LHCN-M2 (cell line): ENCODE data around the gene FOXP1. TPM values are rescaled to one million over a fixed set of nuclear protein-coding genes. Genes with fewer than 3 reads are reported as not detected.
A peak's percentile ranks its signal among the peaks of the same experiment; 100 is the strongest.
"Not testable (repeated sequence)": the region's sequence is repeated elsewhere in the genome, so short reads cannot be mapped to it uniquely, and the experiment has no call there.

Experiments used
- DNase-seq: peaks from one replicate; pipeline ENCODE4 v3.0.0-alpha.2; 2012; ENCODE audit warnings: low read depth
- total RNA-seq: library from RNA; depleted of rRNA; stranded (reverse); fragments of >200 nt; gene quantifications from 2 replicates; pipeline ENCODE4 v1.2.3, GENCODE V29; 2014

The FOXP1 gene
- total RNA-seq, 1 experiment from 2014 or later: 18.2 TPM

DNA sequence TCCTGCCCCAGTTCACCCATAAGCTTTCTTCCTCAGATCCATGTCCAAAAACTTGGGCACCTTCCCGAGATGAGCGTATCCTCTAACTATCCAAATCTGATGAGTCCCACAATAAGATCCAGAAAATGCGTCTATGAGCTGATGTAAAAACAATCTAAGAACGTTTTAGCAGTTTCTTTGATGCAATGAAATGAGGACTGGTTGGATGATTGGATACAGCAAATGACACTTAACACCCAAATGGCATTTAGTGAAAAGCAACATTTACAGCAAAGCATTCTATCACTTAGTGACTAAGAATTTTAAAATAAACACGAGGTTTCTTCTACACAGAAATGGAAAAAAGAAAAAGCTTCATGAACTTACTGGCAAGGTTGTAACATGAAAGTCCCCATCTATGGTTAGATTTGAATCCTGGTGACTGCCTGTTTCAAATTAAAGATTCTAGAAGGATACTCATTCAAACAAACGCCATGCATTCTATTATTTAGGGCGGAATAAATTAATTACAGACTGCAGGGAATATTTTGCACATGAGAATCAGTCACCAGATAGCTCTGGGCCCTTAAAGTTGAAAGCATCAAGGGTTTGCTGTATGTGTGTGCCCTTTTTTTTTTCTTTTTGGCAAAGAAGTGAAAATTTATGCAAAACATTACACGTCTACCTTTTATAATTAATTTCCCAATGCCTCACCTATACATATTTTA, 598.6 kb downstream of the FOXP1 start:
- no peak for DNase-seq

DNA sequence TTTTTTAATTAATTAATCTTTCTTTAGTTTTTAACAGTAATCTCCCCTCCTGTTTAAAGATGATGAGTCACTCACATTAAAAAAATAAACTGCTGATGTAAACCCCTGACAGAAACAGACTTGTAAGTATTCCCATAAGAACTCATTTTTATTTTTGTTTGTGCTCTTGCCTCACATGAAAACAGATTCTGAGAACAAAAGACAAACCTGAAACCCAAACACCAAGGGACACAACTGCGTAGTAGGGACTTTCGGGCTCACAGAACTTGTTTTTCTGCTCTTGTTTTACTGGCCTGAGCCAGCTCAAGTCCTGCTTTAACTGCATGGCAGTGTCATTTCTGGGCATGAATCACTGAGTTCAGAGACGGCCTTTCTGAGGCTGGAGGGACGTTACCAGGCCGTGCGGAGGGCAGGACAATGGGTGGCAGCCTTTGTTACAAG, 600.8 kb downstream of the FOXP1 start:
- DNase-seq: peak; percentile 88

DNA sequence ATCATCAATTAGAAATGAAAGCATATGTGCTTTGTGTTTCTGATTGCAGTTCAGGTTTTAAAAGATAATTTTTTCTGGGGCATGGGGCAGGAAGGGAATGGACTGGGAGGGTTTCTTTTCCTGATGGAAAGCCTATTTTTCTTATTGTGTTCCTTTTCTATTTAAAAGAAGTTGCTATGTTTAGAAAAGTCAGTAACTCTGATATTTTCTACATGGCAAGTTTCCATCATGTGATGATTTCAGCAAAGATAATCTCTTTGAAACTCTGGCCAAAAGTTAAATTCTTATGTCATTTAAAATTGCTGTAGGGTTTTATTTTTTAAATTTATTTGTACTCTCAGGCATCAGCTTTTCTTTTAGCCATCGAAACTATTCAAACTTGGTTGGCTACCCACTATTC, 601.2 kb downstream of the FOXP1 start:
- peak; percentile 51 for DNase-seq

DNA sequence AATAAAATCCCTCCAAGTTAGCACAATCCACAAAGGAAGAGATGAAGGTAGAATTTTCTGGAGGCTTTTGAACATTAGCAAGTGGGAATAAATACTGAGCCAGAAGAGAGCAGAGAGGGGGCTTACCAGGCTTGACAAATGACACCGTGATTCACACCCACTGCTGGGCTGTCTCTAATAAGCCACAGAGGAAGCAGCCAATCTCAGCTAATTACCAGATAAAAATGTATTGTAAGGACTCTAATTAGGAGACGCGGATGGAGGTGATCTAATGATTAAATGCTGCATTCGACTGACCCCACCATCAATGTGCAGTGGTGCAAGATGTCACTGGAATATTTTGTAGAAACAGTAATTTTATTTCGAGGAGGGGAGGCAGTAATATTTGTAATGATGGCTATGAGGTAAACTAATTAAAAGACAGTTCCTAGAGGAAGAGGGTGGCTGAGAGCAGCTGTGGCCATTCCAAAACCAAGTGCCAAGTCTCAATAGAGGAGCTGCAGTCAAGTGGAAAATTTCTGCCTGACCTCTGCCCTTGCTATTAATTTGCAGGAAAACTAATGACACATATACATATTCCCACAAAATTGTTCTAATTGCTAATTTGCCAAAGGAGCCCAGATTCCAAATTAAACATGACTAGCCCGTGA, 602.2 kb downstream of the FOXP1 start:
- DNase-seq: peak; percentile 1

DNA sequence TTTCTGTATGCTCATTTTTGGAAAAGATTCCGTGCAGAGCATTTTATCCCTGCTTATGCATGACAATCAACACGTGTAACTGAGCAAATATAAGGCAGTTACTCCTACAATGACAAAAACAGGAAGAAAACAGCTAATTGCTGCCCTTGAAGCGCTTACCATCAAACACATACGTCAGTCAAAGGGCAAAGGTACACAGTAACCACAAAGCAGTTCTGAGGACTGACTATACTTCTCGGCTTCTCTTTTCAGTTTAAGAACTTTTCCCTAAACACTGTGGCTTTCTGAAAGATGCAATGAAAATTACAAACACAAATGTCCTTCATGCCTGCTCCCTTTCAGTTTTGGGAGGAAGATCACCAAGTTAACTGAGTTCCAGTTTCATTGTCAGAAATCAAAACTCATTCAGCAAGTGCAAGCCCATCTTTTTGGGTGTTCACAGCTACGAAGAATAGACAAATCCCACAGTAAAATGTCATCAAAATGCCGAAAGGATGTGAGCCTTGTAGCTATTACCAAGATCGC, 602.8 kb downstream of the FOXP1 start:
- no peak for DNase-seq

DNA sequence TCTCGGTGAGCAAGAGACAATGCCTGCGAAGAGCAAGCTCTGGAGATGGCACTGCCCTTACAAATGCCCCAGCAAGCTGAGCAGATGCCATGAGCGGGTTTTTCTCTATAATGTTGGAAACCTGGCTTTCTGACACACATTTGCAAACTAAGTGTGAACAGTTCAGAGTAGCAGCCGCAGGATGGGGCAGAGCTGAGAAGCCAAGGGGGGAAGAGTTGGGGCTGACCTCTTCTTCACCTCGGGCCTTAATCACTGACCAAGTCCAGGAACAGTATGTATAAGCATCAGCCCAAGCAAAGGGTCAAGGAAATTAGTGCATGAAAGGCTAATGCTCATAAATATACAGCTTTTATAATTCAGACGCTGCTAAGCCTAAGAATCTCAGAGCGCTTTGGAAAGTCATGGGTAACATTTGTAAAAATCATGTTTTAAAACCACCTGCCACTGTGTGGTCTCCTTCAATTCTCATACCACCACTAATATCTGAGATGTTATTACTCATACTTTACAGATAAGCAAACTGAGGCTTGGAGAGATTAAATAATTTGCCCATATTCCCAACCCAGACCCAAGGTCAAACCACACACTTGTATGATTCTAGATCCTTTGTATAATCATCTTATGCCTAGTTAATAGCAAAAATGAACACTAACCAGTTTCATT, 603.4 kb downstream of the FOXP1 start:
- DNase-seq: no peak

DNA sequence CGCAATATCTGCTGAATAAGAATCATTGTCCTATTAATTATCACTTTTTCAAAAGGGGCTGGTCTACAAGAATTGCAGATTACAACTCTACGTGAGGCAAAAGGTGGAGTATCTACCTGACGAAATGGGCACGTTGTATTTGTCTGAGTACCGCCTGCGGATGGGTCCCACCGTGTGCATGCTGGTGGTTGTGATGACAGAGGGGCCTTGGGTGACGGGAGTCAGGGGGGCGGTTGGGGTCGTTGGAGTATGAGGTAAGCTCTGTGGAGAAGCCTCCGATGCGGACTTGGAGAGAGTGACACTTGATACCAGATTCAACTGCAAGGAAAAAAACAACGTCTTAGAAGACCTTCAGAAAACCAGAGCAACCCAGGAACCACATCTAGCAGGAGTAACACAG, 605.8 kb downstream of the FOXP1 start:
- DNase-seq: no peak

DNA sequence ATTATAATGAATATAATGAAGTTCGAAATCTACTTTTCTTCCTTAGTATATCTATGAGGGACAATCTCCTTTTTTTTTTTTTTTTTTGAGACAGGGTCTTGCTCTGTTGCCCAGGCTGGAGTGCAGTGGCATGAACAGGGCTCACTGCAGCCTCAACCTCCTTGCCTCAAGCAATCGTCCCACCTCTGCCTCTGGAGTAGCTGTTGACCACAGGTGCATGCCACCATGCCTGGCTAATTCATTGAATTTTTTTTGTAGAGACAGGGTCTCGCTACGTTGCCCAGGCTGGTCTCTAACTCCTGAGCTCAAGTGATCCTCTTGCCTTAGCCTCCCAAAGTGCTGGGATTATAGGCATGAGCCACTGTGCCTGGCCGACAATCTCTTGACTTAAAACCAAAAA, 607.5 kb downstream of the FOXP1 start:
- not testable (repeated sequence) for DNase-seq

DNA sequence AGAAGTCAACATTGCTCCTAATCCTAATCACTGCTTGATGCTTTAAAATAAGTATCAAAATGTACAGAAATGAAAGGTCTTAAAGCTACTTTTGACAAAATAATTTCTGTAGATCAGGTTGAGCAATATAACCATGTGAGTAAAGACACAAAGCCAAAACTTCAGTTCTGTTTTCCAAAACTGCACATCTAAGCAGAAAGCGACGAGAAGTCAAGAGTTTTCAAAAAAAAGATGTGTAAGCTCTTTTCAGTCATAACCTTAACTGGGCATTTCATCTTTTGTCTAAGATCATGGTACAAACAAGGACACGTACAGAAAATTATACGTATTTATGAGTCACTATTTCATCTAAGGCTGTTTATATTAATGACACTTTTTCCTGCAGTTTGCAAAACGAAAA, 608.8 kb downstream of the FOXP1 start:
- DNase-seq: no peak

DNA sequence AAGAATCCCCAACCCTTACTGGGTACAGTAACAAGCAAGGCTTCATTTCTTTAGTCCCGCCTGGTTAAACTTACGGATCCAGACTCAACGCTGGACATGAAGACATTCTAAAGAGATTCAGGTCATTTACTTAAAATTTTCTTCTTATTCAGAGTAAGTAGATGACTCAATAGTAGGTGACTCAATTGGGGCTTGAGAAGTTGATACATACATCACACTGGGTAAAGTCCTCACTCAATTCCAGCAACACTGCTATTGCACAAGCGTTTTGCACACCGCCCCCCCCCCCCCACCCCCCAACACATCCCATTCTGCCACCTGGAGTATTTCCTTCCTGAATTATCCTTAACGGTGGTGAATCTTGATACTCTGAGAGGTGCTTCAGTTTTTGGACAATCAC, 610.0 kb downstream of the FOXP1 start:
- peak; percentile 41 for DNase-seq

DNA sequence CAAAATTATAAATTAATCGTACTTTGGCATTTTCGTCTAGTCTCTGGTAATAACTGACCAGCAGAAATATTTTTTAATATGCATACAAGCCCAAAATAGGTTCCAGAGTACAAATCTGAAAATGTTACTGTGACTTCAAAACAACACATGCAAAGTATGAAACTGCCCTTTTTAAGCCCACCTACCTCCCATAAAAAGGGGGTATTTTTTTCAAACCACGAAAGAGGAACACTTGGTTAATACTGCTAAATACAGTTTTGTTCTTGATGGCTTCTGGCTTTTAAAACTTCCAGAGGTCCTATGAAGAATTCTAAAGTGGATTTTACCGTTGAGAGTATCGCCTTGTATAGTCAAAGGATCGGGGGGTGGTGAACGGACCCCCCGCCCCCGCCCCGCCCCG, 610.7 kb downstream of the FOXP1 start:
- no peak for DNase-seq

DNA sequence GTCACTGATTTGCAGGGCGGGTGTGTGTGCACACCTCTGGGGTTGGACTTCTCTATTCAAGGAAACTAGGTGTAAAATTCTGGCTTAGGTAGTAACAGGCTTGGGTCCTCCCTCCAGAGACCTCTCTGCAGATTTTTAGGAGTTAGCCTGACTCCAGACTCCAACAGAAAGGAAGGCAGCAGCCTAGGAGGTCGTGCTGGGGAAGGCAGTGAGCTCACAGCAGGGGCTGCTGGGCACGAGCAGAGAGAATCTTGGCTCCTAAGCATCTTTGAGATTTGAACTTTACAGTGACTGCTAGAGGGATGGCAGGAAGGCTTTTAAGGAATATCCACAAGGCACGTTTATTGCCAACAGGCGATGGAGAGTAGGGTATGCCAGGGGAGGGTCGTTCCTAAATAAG, 612.6 kb downstream of the FOXP1 start:
- DNase-seq: no peak

DNA sequence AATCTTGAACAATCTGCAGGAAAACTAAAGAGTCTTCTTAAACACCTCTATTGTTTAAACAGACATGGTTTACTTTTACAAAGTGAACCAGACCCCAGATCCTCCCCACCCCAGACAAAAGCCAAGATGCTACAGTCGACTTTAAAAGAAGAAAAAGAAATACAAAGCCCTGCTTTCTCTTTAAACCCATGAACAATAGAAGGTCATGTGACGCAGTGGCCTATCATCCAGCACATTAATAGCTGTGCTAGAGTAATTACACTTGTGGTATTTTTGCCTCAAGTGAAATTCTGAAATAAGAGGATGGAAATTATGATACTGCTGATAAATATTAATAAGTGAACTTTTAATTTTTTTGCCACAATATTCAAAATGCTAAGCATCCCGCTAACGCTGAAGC, 613.4 kb downstream of the FOXP1 start:
- DNase-seq: no peak

DNA sequence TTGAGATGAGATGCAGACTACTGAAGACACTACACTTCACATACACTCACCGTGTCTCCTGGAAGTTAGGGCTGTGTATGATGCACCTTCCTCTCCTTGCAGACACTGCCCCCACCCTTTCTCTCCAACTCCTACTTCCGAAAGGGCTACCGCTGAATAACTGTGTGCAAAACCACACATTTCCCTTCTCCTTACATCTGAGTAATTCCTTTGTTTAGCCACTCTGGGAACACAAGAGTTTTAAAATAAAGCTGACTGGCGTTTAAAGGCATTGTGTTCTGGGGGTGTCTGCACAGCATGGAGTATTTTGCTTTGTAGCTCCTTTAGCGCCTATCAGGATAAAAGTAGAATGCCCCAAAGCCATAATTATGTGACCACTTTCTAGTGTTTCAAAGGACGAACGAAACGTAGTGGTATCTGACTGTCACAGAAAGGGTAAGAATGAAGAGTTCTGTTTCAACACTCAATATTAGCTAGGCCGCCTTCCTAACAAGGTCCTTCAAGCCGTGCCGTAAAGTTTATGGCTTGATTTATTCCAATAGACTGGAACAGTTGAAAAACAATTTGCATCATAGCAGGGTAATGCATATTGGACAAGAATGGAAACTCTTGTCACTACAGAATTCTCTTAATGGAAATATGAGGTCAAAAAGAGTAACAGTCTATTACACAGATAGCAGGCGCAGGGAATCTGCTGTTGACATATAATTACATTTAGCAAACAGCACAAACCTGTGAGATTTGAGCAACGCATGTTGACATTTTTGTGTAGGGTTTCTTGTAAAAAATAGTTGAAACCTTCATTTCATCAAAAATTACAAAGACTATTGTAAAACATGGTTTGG, 619.9 kb downstream of the FOXP1 start:
- DNase-seq: no peak

DNA sequence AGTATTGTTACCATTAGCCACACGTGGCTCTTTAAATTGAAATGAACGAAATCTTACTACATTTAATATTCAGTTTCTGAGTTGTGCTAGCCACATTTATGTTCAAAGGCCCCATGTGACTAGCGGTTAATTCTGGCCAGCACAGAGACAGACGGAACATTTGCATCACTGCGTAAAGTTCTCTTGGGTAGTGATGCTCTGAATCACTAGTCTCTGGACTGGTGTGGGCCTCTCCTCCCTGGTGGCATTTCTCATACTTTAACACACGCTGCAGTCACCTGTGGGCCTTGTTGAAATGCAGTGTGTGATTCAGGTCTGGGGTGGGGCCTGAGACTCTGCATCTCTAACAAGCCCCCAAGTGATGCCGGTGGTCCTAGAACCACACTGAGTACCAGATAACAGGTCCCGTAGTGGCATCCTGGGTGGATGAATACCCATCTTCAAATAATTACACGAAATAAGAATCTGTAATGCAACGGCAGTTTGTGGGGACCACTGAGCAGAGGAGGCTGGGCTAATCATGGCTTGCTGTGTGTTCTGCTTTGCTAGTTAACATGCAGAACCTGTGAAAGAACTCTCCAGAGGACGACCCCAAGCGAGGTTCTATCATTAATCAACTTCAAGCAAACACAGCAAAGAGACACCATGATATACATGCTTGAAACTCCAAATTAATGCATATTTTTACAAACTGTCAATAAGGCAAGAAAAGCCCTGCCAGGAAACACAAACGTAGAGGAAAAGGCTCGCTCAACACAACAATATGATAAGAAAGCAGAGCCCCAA, 623.8 kb downstream of the FOXP1 start:
- no peak for DNase-seq

DNA sequence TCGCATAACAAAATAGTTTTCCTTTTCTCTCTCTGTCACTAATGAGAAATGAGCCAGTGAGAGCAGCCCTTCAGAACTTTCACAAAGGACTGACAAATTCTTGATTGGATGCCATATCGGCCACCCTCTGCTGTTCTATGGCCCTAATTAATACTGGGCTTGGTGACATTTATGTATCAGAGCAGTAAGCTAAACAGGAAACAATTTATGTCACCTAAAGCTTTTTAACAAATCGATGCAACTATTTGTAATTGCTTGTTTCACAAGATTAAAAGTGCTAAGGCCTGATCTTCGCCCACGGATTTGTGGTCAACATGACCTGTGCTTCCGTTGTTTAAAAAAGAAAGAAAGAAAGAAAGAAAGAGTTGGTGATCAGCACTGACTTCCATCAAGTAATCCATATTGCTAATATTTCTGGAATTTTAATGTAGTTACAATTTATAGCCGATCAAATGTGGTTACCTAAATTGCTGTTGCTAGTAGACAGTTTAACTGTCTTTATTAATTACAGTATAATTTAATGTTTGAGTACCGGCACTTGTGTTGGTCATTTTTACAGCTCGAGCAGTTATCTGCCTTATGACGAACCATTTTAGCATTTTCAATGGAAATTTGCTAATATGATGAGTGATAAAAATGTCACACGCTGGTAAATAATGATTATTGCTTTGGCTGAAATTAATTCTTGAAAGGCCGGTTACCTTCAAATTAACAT, 631.3 kb downstream of the FOXP1 start:
- no peak for DNase-seq

DNA sequence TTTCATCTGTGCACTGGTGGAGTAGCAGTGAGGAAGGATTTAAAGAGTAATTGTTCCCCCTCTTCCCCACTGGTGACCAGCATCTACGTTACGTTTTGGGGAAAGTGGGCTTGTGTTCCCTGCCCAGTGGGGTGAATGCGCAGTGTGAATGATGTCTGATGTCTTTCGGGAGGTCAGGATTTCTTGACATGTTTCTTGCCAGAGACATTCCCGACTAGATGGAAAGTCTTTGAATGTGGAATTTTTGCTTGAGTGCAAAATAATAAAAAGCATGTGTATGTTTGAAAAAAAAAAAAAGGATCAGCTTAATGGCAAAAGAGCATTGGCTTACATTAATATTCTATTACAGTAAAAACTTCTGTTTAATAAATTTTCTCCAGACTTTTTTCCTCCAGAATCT, 632.2 kb downstream of the FOXP1 start:
- DNase-seq: no peak

DNA sequence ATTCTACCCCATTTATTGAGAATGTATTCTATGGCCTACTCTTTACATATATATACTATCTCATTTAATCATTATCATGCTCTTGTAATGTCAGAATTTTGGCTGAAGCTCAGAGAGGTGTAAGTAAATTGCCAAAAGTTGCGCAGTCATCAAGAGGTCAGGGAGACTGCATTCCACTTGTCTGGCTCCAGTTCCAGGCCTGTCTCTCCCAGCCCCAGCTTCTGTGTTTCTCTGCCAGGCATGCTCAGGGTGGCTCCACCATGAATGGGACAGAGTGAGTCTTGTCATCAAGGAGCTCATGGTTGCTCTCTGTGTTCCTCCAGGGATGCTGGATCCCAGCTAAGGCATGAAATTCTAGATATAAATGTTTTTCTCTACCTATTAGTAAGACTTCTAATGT, 635.9 kb downstream of the FOXP1 start:
- DNase-seq: no peak

DNA sequence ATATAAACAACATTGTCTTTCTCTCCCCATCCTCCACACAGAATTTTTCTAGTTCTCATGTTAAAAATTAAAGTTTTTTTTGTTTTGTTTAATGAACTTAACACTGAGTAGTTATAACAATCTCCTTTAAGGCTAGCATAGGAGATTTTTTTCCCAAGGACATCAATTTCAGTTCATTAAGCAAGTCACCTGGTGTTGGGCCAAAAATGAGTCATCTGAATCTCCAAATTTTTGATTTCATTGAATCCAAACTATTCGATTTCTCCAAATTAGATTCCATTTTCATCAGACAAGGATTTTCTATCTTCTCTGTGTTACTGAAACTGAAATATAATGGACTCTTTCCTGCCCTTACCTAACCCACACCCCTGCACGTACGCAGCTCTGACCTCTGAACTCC, 639.6 kb downstream of the FOXP1 start:
- no peak for DNase-seq

DNA sequence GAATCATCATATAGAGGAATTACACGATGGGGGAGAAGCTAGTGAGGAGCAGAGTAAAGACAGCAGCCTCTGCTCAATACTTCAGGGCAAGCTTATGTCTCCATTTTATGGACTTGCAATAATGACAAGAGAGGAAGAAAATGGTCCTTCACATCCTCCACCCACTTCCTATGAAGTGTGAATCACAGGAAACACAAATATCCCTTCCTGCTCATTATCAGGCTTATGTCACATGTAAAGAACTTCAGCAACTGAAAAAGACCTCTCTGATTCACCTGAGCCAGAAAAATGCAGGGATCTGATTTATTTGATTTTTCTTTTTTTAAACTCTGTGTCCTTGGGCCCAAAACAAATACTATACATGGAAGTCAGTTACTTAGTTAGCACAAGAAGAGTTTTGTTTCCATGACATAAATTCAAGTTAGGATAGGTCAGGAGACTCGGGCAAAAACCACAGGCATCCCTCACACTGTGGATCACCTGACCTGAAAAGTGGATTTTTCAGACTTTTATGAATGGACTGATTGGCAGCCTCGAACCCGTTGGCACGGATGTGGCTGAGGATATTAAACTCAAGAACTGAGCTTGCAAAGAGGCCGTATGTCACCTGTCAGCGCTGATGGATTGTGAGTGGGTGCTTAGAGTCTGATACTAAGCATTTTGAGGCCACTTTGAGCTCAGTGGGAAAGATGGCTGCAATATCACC, 650.3 kb downstream of the FOXP1 start:
- DNase-seq: peak; percentile 11
